Panc1 (cell line): ENCODE results near the gene TMEM220. TPM values are rescaled to one million over a fixed set of nuclear protein-coding genes. Genes with fewer than 3 reads are reported as not detected.

Experiments used
- ATAC-seq: fragments of 200-7000 bp; cut with Tn5 transposase; 2 replicates; pipeline ENCODE4 v1.9.1; 2020; ENCODE audit warnings: mild to moderate bottlenecking, moderate library complexity
- BruUV-seq: library from RNA; stranded (reverse); fragments of 400-500 nt; replicated peaks from 2 replicates; lab custom pipeline; 2021; lab: Mats Ljungman, UMichigan
- CTCF ChIA-PET: fragments of 300-600 bp; sonication (Branson Sonifier 250); formaldehyde crosslinking; loops from one replicate; lab custom pipeline; 2022; ENCODE audit warnings: antibody characterized with exemption; lab: Charles Lee
- POLR2A ChIA-PET: fragments of 300-600 bp; sonication (Branson Sonifier 250); formaldehyde crosslinking; loops from one replicate; lab custom pipeline; 2022; ENCODE audit warnings: antibody characterized with exemption; lab: Charles Lee
- DNase-seq: peaks from one replicate; pipeline ENCODE4 v3.0.0-alpha.2; 2010; ENCODE audit warnings: low read depth, low spot score
- H3K27ac ChIP-seq: 2 replicates; pipeline ENCODE4 v1.5.1; 2011; ENCODE audit warnings: mild to moderate bottlenecking, low read length, inconsistent platforms
- H3K27me3 ChIP-seq: fragments of 200-500 bp; sonication (Bioruptor generic); 2 replicates; pipeline ENCODE4 v1.6.0; 2014; ENCODE audit warnings: low read length, inconsistent platforms; ENCODE audit not compliant: control insufficient read depth, insufficient read depth
- H3K36me3 ChIP-seq: fragments of 200-500 bp; sonication (Bioruptor generic); 2 replicates; pipeline ENCODE4 v1.5.1; 2014; ENCODE audit warnings: inconsistent platforms, mild to moderate bottlenecking, low read length, moderate library complexity; ENCODE audit not compliant: control insufficient read depth, insufficient read depth
- H3K4me1 ChIP-seq: 2 replicates; pipeline ENCODE4 v1.5.1; 2011; ENCODE audit warnings: inconsistent platforms, mild to moderate bottlenecking, low read length, moderate library complexity; ENCODE audit not compliant: control insufficient read depth, insufficient read depth
- H3K4me3 ChIP-seq, 2 experiments: 2 replicates each; pipeline ENCODE4 v1.5.1; 2011 to 2012; ENCODE audit warnings: low read depth in 2 of 2, low read length in 2 of 2, mild to moderate bottlenecking in 2 of 2, inconsistent platforms in 1 of 2, moderate library complexity in 1 of 2
- H3K9me3 ChIP-seq: fragments of 200-500 bp; sonication (Bioruptor generic); 2 replicates; pipeline ENCODE4 v1.5.1; 2014; ENCODE audit warnings: low read depth, mild to moderate bottlenecking, inconsistent platforms, low read length, moderate library complexity; ENCODE audit not compliant: control insufficient read depth, insufficient read depth
- POLR2AphosphoS5 ChIP-seq: IDR thresholded peaks from 2 replicates; pipeline ENCODE4 v1.6.1; 2012; ENCODE audit warnings: mild to moderate bottlenecking, low read depth, low read length, moderate library complexity
- SIN3A ChIP-seq: IDR thresholded peaks from 2 replicates; pipeline ENCODE4 v1.6.1; 2012; ENCODE audit warnings: low read depth, mild to moderate bottlenecking, low read length, moderate library complexity, borderline replicate concordance; ENCODE audit not compliant: insufficient read depth
- TCF7L2 ChIP-seq: IDR thresholded peaks from 2 replicates; pipeline ENCODE4 v1.6.1; 2011; ENCODE audit warnings: mild to moderate bottlenecking, low read depth, low read length, inconsistent platforms
- in situ Hi-C: cut with HindIII; loops from 2 replicates; pipeline ENCODE4 v1.10.0; 2016; ENCODE audit warnings: low sequenced_read_pairs, low pct_unique_long_range_greater_than_20kb
- intact Hi-C: fragments of 100-400 bp; cut with micrococcal nuclease; formaldehyde crosslinking; loops from one replicate; pipeline ENCODE4 v1.10.0; 2022; ENCODE audit not compliant: unreplicated experiment
- total RNA-seq: library from RNA; stranded (reverse); gene quantifications from one replicate; pipeline ENCODE4 v1.2.1, GENCODE V29; 2021; ENCODE audit not compliant: unreplicated experiment
- TF ChIP-seq, protein P1 (sequence below): fragments of 450-650 bp; IDR thresholded peaks from 2 replicates; pipeline ENCODE4 v1.5.1; 2017; ENCODE audit warnings: mild to moderate bottlenecking
- TF ChIP-seq, protein P2 (sequence below), 2 experiments: IDR thresholded peaks; 2 replicates each; pipeline ENCODE4 v1.6.1; 2011 to 2012; ENCODE audit warnings: low read depth in 2 of 2, control low read depth in 1 of 2, low read length in 1 of 2, mild to moderate bottlenecking in 1 of 2, moderate library complexity in 1 of 2; ENCODE audit not compliant: insufficient read depth in 1 of 2

Gene TMEM220
- total RNA-seq, 1 experiment from 2014 or later, result 9.3 TPM

DNA sequence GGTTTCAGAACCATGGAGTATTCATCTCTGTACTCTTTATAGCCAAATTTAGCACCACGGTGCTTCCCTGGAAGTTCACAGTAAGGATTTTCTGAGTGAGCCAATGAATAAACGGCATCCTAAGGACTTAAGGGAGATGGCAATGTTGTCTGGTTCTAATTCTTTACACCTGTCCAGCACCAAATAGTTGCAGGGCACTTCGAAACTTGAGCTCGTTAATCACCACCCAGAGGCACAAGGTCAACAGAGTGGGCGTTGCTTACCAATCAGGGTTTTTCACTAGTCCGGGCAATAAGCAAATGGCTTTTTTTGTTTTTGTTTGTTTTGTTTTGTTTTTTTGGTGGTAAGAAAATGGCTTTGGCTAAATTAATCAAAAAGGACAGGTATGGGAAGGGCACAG, 28.2 kb upstream of the TMEM220 start:
- no peak overlapping the region for H3K27ac ChIP-seq
- TF ChIP-seq TCF7L2 (no peak), SIN3A (no peak)
- TF ChIP-seq, protein P1, sequence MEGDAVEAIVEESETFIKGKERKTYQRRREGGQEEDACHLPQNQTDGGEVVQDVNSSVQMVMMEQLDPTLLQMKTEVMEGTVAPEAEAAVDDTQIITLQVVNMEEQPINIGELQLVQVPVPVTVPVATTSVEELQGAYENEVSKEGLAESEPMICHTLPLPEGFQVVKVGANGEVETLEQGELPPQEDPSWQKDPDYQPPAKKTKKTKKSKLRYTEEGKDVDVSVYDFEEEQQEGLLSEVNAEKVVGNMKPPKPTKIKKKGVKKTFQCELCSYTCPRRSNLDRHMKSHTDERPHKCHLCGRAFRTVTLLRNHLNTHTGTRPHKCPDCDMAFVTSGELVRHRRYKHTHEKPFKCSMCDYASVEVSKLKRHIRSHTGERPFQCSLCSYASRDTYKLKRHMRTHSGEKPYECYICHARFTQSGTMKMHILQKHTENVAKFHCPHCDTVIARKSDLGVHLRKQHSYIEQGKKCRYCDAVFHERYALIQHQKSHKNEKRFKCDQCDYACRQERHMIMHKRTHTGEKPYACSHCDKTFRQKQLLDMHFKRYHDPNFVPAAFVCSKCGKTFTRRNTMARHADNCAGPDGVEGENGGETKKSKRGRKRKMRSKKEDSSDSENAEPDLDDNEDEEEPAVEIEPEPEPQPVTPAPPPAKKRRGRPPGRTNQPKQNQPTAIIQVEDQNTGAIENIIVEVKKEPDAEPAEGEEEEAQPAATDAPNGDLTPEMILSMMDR, result no peak
- TF ChIP-seq, protein P2, sequence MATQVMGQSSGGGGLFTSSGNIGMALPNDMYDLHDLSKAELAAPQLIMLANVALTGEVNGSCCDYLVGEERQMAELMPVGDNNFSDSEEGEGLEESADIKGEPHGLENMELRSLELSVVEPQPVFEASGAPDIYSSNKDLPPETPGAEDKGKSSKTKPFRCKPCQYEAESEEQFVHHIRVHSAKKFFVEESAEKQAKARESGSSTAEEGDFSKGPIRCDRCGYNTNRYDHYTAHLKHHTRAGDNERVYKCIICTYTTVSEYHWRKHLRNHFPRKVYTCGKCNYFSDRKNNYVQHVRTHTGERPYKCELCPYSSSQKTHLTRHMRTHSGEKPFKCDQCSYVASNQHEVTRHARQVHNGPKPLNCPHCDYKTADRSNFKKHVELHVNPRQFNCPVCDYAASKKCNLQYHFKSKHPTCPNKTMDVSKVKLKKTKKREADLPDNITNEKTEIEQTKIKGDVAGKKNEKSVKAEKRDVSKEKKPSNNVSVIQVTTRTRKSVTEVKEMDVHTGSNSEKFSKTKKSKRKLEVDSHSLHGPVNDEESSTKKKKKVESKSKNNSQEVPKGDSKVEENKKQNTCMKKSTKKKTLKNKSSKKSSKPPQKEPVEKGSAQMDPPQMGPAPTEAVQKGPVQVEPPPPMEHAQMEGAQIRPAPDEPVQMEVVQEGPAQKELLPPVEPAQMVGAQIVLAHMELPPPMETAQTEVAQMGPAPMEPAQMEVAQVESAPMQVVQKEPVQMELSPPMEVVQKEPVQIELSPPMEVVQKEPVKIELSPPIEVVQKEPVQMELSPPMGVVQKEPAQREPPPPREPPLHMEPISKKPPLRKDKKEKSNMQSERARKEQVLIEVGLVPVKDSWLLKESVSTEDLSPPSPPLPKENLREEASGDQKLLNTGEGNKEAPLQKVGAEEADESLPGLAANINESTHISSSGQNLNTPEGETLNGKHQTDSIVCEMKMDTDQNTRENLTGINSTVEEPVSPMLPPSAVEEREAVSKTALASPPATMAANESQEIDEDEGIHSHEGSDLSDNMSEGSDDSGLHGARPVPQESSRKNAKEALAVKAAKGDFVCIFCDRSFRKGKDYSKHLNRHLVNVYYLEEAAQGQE (IDR thresholded peaks at IDR 0.05; ENCODE audit: insufficient read depth in 1 of 2, low read depth in 2 of 2, low read length in 1 of 2), result no peak
- intact Hi-C loops, result no loop called here

DNA sequence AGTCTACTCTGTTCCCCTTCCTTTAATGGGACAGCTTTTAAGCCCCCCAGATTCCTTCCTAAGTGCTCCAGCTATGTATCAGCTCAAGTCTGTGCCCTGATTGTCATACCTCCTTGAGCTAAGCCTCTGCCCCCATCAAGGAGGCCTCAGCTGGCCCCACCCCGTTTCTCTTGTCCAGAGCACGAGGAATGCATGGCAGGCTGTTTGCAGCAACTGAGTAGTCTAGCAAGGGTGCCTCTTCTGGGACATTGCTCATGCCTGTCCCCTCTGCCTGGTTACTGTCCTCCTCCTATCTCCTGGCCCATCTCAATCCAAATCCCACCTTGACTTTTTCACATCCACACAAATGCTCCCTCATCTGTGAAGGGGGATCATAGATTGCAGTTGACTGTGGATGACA, 27.8 kb upstream of the TMEM220 start:
- CTCF ChIA-PET, result no interaction called here
- in situ Hi-C loops, result no loop called here
- POLR2A ChIA-PET, result interaction anchor here (0.5 kb wide), 1 partner anchor 66 kb away, joined by 4 read pairs; no protein-coding TSS in a partner anchor
- no peak overlapping the region for H3K4me3 ChIP-seq
- H3K4me1 ChIP-seq, result no peaks in the 10 kb centered on the region; the same call in 1 of the 2 replicates
- no peak overlapping the region for H3K27ac ChIP-seq
- H3K27me3 ChIP-seq, result no peaks in the 10 kb centered on the region
- H3K36me3 ChIP-seq, result no peaks in the 10 kb centered on the region
- intact Hi-C loops, result no loop called here
- ATAC-seq (no peak), DNase-seq (no peak)
- TF ChIP-seq, protein P1, result no peak
- TF ChIP-seq, protein P2 (IDR thresholded peaks at IDR 0.05; ENCODE audit: insufficient read depth in 1 of 2, low read depth in 2 of 2, low read length in 1 of 2), result no peak
- TF ChIP-seq POLR2AphosphoS5 (no peak), SIN3A (no peak), TCF7L2 (no peak)
- no peaks in the 10 kb centered on the region for H3K9me3 ChIP-seq
- no TSS peak for BruUV-seq

More for the DNA sequence above, 28.2 kb upstream of the TMEM220 start:
- DNase-seq (no peak), ATAC-seq (no peak)
- H3K4me1 ChIP-seq, result no peaks in the 10 kb centered on the region; the same call in 1 of the 2 replicates
- no peaks in the 10 kb centered on the region for H3K36me3 ChIP-seq
- ChIA-PET POLR2A (interaction anchor here (0.5 kb wide), 1 partner anchor 67 kb away, joined by 4 read pairs; no protein-coding TSS in a partner anchor), CTCF (no interaction called here)
- in situ Hi-C loops, result no loop called here
- H3K27me3 ChIP-seq, result no peaks in the 10 kb centered on the region
- no peaks in the 10 kb centered on the region for H3K9me3 ChIP-seq
- H3K4me3 ChIP-seq, result no peak overlapping the region
- no TSS peak for BruUV-seq
